ENCODE measurements around the gene KLHL17.
A peak's percentile ranks its signal among the peaks of the same experiment; 100 is the strongest.

Gene KLHL17

GRCh38 chr1:923131-923990 is 37.0 kb upstream of the KLHL17 start, which contains the start of gene SAMD11:
TSS of gene SAMD11 (plus strand) at chr1:923923. CDS start at chr1:924432, 509 bp downstream.
- peak; percentile 76 to 90 for DNase-seq

GRCh38 chr1:923991-924655 is 36.3 kb upstream of the KLHL17 start:
- no peak for DNase-seq

GRCh38 chr1:924656-925560 is 35.5 kb upstream of the KLHL17 start:
- peak in 1 of 2 experiments; percentile 70 for DNase-seq

- peak in 1 of 2 experiments; percentile 40 for DNase-seq
These were observed 34.6 kb upstream of the KLHL17 start for GRCh38 chr1:925561-926421.

GRCh38 chr1:927234-927633 is 33.1 kb upstream of the KLHL17 start:
- no peak for DNase-seq

- DNase-seq: no peak
These were observed 32.6 kb upstream of the KLHL17 start for GRCh38 chr1:927748-928147.

GRCh38 chr1:928825-929661 is 31.3 kb upstream of the KLHL17 start:
- DNase-seq: no peak

- no peak for DNase-seq
These were observed 30.4 kb upstream of the KLHL17 start for GRCh38 chr1:929712-930632.

- DNase-seq: no peak
These were observed 29.7 kb upstream of the KLHL17 start for GRCh38 chr1:930633-931138.

- DNase-seq: no peak
These were observed 28.8 kb upstream of the KLHL17 start for GRCh38 chr1:931380-932172.

GRCh38 chr1:932173-932510 is 28.2 kb upstream of the KLHL17 start:
- DNase-seq: no peak

GRCh38 chr1:932776-933602 is 27.4 kb upstream of the KLHL17 start:
- no peak for DNase-seq

- DNase-seq: no peak
These were observed 26.8 kb upstream of the KLHL17 start for GRCh38 chr1:933603-933940.

GRCh38 chr1:934991-935750 is 25.2 kb upstream of the KLHL17 start:
- DNase-seq: no peak

GRCh38 chr1:935751-936231 is 24.6 kb upstream of the KLHL17 start:
- peak in 1 of 2 experiments; percentile 53 for DNase-seq

- no peak for DNase-seq
These were observed 23.8 kb upstream of the KLHL17 start for GRCh38 chr1:936348-937264.
